Measurements from ENCODE around the gene DYNLL1.
A peak's percentile ranks its signal among the peaks of the same experiment; 100 is the strongest.

Gene DYNLL1

DNA sequence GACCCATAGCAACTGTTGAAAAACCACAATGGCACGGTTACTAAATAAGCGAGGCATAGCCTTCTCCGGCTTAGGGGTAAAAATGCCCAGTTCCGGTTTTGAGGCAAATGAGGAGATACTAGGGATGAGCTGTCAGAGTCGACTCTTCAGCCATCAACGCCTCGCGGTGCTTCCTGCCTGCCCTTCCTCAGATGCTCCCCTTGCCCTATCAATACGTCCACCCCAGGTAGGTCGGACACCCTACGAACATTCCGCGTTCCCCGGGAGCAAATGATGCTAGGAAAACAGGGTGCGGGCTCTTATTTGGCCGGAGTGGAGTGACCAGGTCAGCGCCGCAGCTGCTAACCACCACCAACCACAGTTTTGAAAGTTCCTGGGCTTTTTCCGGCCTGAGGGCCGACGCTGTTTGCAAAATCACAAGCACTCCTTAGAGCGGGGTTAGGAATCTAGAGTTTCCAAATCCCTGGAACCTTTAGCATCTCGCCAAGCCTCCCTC lies 27.5 kb upstream of the DYNLL1 start:
- peaks cover 5% of the 10 kb centered on the region for H3K4me1 ChIP-seq (ENCODE audit: insufficient read depth, insufficient read length)
- DNase-seq (ENCODE audit: low read depth, low spot score) = no peak
- H3K9ac ChIP-seq (ENCODE audit: insufficient read length, low read depth) = peak overlapping the region; percentile 100
- no peaks in the 10 kb centered on the region for H3K27me3 ChIP-seq (ENCODE audit: insufficient read depth, insufficient read length)
- H3K9me3 ChIP-seq (ENCODE audit: insufficient read depth, low read length) = no peaks in the 10 kb centered on the region
- H3K4me3 ChIP-seq (ENCODE audit: insufficient read length, low read depth) = peak overlapping the region; percentile 100
- no peak for TF ChIP-seq ZNF274 (IDR thresholded peaks at IDR 0.05; ENCODE audit: low read depth, low read length)
- TF ChIP-seq SUZ12 (IDR thresholded peaks at IDR 0.05; ENCODE audit: extremely low read depth, insufficient read depth, insufficient read length) = no peak
- TF ChIP-seq YY1 (IDR thresholded peaks at IDR 0.05; ENCODE audit: insufficient read depth, insufficient read length) = no peak
- peaks cover 50% of the 10 kb centered on the region for H3K36me3 ChIP-seq (ENCODE audit: insufficient read depth, insufficient read length, low read length)

DNA sequence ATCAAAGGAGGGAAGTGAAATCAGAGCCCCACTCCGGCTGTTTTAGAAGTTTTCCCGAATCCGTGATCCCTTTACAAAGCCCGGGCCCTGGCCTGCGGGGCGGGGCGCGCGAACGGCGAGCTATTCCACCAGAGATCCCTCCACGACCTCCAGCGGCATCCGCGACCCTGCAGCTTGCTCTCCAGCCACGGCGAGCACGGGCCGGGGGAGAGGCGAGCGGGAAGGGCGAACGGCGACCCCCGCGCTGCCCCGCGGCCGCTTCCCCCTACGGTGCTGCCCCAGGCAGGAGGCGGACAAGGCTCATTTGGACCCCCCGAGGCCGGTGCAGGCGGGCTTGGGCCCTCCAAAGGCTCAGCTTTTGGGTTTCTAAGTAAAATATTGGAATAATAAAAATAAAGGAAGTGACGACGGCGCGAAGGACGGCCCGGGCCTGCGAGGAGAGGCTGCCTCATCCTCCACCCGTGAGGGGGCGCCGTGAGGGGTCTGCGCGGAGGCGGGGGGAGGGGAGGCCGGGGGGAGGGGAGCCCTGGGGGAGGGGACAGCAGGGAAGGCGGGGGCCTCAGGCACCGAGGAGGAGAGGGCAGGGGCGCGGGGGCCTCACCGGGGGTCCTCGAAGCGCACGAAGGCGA lies 27.0 kb upstream of the DYNLL1 start:
- peaks cover 45% of the 10 kb centered on the region for H3K36me3 ChIP-seq (ENCODE audit: insufficient read depth, insufficient read length, low read length)
- peak overlapping the region; percentile 100 for H3K9ac ChIP-seq (ENCODE audit: insufficient read length, low read depth)
- no peak for DNase-seq (ENCODE audit: low read depth, low spot score)
- H3K9me3 ChIP-seq (ENCODE audit: insufficient read depth, low read length) = no peaks in the 10 kb centered on the region
- TF ChIP-seq ZNF274 (IDR thresholded peaks at IDR 0.05; ENCODE audit: low read depth, low read length) (no peak), SUZ12 (IDR thresholded peaks at IDR 0.05; ENCODE audit: extremely low read depth, insufficient read depth, insufficient read length) (no peak), YY1 (IDR thresholded peaks at IDR 0.05; ENCODE audit: insufficient read depth, insufficient read length) (no peak)
- H3K4me3 ChIP-seq (ENCODE audit: insufficient read length, low read depth) = peak overlapping the region; percentile 100
- H3K4me1 ChIP-seq (ENCODE audit: insufficient read depth, insufficient read length) = peaks cover 5% of the 10 kb centered on the region
- no peaks in the 10 kb centered on the region for H3K27me3 ChIP-seq (ENCODE audit: insufficient read depth, insufficient read length)

DNA sequence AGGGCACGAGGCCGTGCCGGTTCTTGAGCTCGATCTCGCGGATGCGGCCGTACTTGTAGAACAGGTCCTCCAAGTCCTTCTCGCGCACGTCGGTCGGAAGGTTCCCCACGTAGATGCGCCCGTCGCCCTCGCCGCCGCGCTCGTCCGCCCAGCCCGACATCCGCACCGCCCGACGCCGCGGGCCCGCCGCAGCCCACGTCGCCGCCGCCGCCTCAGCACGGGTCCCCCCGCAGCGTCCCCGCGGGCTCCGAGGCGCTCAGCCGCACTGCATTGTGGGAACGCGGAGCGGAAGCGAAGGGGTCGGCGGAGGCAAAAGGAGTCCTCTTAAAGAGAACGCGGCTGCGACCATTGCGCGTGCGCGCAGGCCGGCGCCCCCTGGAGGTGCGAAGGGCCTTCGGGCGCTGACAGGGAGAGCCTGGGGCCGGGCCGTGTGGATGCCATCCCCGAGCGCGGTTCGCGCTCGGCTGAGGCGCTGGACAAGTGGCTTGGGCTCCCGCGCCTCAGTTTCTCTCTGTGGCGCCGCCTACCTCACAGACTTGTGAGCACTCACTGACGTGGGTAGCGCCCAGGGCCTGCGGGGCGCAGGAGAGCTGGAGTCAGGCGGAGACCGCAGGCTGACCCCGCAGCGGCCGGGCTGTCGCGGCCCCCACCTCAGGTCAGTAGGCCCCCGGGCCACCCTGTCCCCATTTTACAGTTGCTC lies 26.3 kb upstream of the DYNLL1 start, which contains the start of gene SRSF9:
TSS of gene SRSF9 (minus strand) at position 299 of the 700 bp plus-strand sequence. CDS start at position 160, 139 bp downstream.
- Histone ChIP-seq H3K36me3 (ENCODE audit: insufficient read depth, insufficient read length, low read length) (peaks cover 38% of the 10 kb centered on the region), H3K9ac (ENCODE audit: insufficient read length, low read depth) (peak within 1 kb of the TSS; percentile 100), H3K27me3 (ENCODE audit: insufficient read depth, insufficient read length) (no peaks in the 10 kb centered on the region), H3K4me3 (ENCODE audit: insufficient read length, low read depth) (peak within 1 kb of the TSS; percentile 100), H3K4me1 (ENCODE audit: insufficient read depth, insufficient read length) (peaks cover 5% of the 10 kb centered on the region), H3K9me3 (ENCODE audit: insufficient read depth, low read length) (no peaks in the 10 kb centered on the region)
- peak; percentile 97 for DNase-seq (ENCODE audit: low read depth, low spot score)
- TF ChIP-seq ZNF274 (IDR thresholded peaks at IDR 0.05; ENCODE audit: low read depth, low read length) (no peak), YY1 (IDR thresholded peaks at IDR 0.05; ENCODE audit: insufficient read depth, insufficient read length) (no peak), SUZ12 (IDR thresholded peaks at IDR 0.05; ENCODE audit: extremely low read depth, insufficient read depth, insufficient read length) (no peak)

DNA sequence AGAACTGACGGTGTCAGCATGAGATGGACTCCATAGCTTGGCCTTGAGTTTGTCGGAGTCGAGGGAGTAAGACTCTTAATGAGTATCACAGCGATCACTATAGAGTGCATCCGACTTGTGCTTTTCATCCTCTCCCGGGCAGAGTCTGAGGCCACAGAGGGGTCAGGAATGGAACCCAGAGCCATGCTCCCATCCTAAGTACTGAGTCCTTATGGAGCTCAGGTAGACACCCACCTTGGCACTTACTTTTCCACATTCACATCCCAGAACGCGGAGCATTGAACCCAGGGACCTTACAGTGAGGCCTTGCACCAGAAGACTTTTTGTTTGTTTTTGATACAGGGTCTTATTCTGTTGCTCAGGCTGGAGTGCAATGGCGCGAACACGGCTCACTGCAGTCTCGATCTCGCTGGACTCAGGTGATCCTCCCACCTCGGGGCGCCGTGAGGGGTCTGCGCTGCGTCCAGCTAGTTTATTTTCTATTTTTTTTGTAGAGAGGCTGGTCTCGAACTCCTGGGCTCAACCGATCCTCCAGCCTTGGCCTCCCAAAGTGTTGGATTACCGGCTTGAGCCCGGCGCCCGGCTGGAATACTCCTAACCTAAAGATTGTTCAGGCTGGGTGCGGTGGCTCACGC lies 25.6 kb upstream of the DYNLL1 start:
- H3K4me3 ChIP-seq (ENCODE audit: insufficient read length, low read depth) = peak overlapping the region; percentile 100
- no peak for DNase-seq (ENCODE audit: low read depth, low spot score)
- H3K9ac ChIP-seq (ENCODE audit: insufficient read length, low read depth) = peak overlapping the region; percentile 100
- H3K36me3 ChIP-seq (ENCODE audit: insufficient read depth, insufficient read length, low read length) = peaks cover 31% of the 10 kb centered on the region
- peaks cover 5% of the 10 kb centered on the region for H3K4me1 ChIP-seq (ENCODE audit: insufficient read depth, insufficient read length)
- TF ChIP-seq YY1 (IDR thresholded peaks at IDR 0.05; ENCODE audit: insufficient read depth, insufficient read length) = no peak
- TF ChIP-seq ZNF274 (IDR thresholded peaks at IDR 0.05; ENCODE audit: low read depth, low read length) = no peak
- no peak for TF ChIP-seq SUZ12 (IDR thresholded peaks at IDR 0.05; ENCODE audit: extremely low read depth, insufficient read depth, insufficient read length)
- H3K9me3 ChIP-seq (ENCODE audit: insufficient read depth, low read length) = no peaks in the 10 kb centered on the region
- no peaks in the 10 kb centered on the region for H3K27me3 ChIP-seq (ENCODE audit: insufficient read depth, insufficient read length)

DNA sequence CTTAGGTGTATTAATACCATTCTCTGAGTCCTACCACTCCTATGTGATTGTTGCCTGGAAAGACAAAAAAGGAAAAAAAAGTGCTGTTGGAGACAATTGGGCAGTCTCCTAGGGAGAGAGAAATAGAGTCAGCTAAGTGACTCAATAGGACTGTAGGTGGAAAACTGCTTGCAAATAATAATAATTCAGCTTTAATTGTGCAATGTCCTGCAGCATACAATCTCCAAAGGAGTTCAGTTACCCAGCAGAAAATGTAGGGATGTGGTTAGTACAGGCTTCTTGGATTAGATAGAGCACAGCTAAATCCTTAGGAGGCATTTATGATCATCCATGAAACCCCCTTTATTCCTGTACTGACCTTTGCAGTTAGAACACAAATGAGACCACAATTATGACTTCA lies 23.4 kb upstream of the DYNLL1 start:
- no peak for DNase-seq (ENCODE audit: low read depth, low spot score)
- Histone ChIP-seq H3K4me3 (ENCODE audit: insufficient read length, low read depth) (no peak overlapping the region), H3K4me1 (ENCODE audit: insufficient read depth, insufficient read length) (no peaks in the 10 kb centered on the region), H3K27me3 (ENCODE audit: insufficient read depth, insufficient read length) (no peaks in the 10 kb centered on the region), H3K36me3 (ENCODE audit: insufficient read depth, insufficient read length, low read length) (peaks cover 9% of the 10 kb centered on the region), H3K9ac (ENCODE audit: insufficient read length, low read depth) (no peak overlapping the region), H3K9me3 (ENCODE audit: insufficient read depth, low read length) (no peaks in the 10 kb centered on the region)
- TF ChIP-seq ZNF274 (IDR thresholded peaks at IDR 0.05; ENCODE audit: low read depth, low read length) (no peak), SUZ12 (IDR thresholded peaks at IDR 0.05; ENCODE audit: extremely low read depth, insufficient read depth, insufficient read length) (no peak), YY1 (IDR thresholded peaks at IDR 0.05; ENCODE audit: insufficient read depth, insufficient read length) (no peak)

DNA sequence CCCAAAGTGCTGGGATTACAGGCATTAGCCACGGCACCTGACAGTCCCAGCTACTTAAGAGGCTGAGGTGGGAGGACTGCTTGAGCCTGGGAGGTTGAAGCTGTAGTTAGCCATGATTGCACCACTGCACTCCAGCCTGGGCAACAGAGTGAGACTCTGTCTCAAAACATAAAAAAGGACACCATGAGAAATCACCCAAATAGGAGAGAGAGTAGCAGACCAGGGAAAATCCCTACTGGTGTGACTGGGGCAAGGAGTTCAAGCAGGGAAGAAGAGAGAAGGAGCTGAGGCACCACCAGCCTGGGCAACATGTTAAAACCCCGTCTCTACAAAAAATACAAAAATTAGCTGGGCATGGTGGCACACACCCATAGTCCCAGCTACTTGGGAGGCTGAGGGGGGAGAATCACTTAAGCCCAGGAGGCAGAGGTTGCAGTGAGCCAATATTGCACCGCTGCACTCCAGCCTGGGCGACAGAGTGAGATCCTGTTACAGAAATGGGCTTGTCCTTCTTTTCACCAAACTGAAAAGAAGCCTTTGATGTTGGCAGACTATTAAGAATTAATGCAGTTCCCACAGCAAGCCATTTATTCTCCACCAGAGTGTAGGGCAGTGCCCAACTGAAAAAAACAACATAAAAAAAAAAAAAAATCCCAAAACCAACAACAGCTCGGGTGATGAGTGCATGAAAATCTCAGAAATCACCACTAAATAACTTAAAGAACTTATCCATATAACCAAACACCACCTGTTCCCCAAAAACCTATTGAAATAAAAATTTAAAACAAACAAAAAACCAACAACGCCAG lies 21.9 kb upstream of the DYNLL1 start:
- no peaks in the 10 kb centered on the region for H3K4me1 ChIP-seq (ENCODE audit: insufficient read depth, insufficient read length)
- H3K9ac ChIP-seq (ENCODE audit: insufficient read length, low read depth) = no peak overlapping the region
- no peaks in the 10 kb centered on the region for H3K9me3 ChIP-seq (ENCODE audit: insufficient read depth, low read length)
- DNase-seq (ENCODE audit: low read depth, low spot score) = no peak
- TF ChIP-seq ZNF274 (IDR thresholded peaks at IDR 0.05; ENCODE audit: low read depth, low read length) (no peak), YY1 (IDR thresholded peaks at IDR 0.05; ENCODE audit: insufficient read depth, insufficient read length) (no peak), SUZ12 (IDR thresholded peaks at IDR 0.05; ENCODE audit: extremely low read depth, insufficient read depth, insufficient read length) (no peak)
- H3K36me3 ChIP-seq (ENCODE audit: insufficient read depth, insufficient read length, low read length) = no peaks in the 10 kb centered on the region
- no peaks in the 10 kb centered on the region for H3K27me3 ChIP-seq (ENCODE audit: insufficient read depth, insufficient read length)
- H3K4me3 ChIP-seq (ENCODE audit: insufficient read length, low read depth) = no peak overlapping the region
